CD4-positive, alpha-beta T cell (primary cell): Measurements from ENCODE around the gene CAMK4. TPM values are rescaled to one million over a fixed set of nuclear protein-coding genes. Genes with fewer than 3 reads are reported as not detected.

Experiments used
- ATAC-seq: fragments of 200-7000 bp; cut with Tn5 transposase; one replicate; pipeline ENCODE4 v1.10.0; 2022; ENCODE audit warnings: mild to moderate bottlenecking; ENCODE audit not compliant: poor library complexity
- CTCF ChIA-PET: fragments of 350-600 bp; sonication (Branson Sonifier 250); formaldehyde crosslinking; loops from one replicate; lab custom pipeline; 2021; ENCODE audit warnings: antibody characterized with exemption, inconsistent platforms; lab: Charles Lee
- POLR2A ChIA-PET: fragments of 350-600 bp; sonication (Branson Sonifier 250); formaldehyde crosslinking; loops from one replicate; lab custom pipeline; 2021; ENCODE audit warnings: antibody characterized with exemption, inconsistent platforms; lab: Charles Lee
- DNase-seq, 14 experiments: peaks; one replicate each; pipeline ENCODE4 v3.0.0-alpha.2; 2013 to 2020; ENCODE audit warnings: mixed read lengths in 2 of 14
- H3K27ac ChIP-seq, 2 donors: one replicate each; pipeline versions ENCODE4 v1.5.1 to v1.7.0; 2013; ENCODE audit warnings: low read length in 2 of 2, low read depth in 1 of 2, mild to moderate bottlenecking in 1 of 2
- H3K27me3 ChIP-seq, 2 experiments: 1 replicate in 1 of 2; 2 replicates in 1 of 2; pipeline versions ENCODE4 v1.6.1 to v1.7.0; 2013; ENCODE audit warnings: low read length in 2 of 2, control low read depth in 1 of 2, mild to moderate bottlenecking in 1 of 2, moderate library complexity in 1 of 2; ENCODE audit not compliant: insufficient read depth in 2 of 2, control insufficient read depth in 1 of 2
- H3K36me3 ChIP-seq: one replicate; pipeline ENCODE4 v1.6.1; 2013; ENCODE audit warnings: low read length, control low read depth; ENCODE audit not compliant: insufficient read depth
- H3K4me1 ChIP-seq: one replicate; pipeline ENCODE4 v1.6.1; 2013; ENCODE audit warnings: low read length, control low read depth; ENCODE audit not compliant: insufficient read depth
- H3K4me3 ChIP-seq: one replicate; pipeline ENCODE4 v1.5.1; 2013; ENCODE audit warnings: mild to moderate bottlenecking, low read length, moderate library complexity
- H3K9me3 ChIP-seq, 2 experiments: 1 replicate in 1 of 2; 2 replicates in 1 of 2; pipeline versions ENCODE4 v1.6.1 to v1.7.0; 2013; ENCODE audit warnings: low read length in 2 of 2, mild to moderate bottlenecking in 2 of 2, control low read depth in 1 of 2, moderate library complexity in 1 of 2; ENCODE audit not compliant: control insufficient read depth in 1 of 2, insufficient read depth in 1 of 2
- H3K27ac Mint-ChIP-seq: one replicate; pipeline ENCODE4 v1.8.0; 2020; ENCODE audit warnings: mixed read lengths
- H3K27me3 Mint-ChIP-seq: one replicate; pipeline ENCODE4 v1.8.0; 2021; ENCODE audit warnings: mixed read lengths
- H3K36me3 Mint-ChIP-seq: one replicate; pipeline ENCODE4 v1.8.0; 2021; ENCODE audit warnings: low read depth, mixed read lengths
- H3K4me1 Mint-ChIP-seq: one replicate; pipeline ENCODE4 v1.8.0; 2021; ENCODE audit warnings: low read depth, mixed read lengths
- H3K4me3 Mint-ChIP-seq: one replicate; pipeline ENCODE4 v1.8.0; 2020; ENCODE audit warnings: mild to moderate bottlenecking, mixed read lengths
- H3K9me3 Mint-ChIP-seq: one replicate; pipeline ENCODE4 v1.8.0; 2020; ENCODE audit warnings: mixed read lengths
- intact Hi-C, 2 experiments: fragments of 100-400 bp; cut with DNase I in 1 of 2; cut with micrococcal nuclease in 1 of 2; formaldehyde crosslinking; loops; one replicate each; pipeline versions ENCODE4 v1.15.1 to v1.9.0; 2023 to 2025; cut with DNase I, micrococcal nuclease
- total RNA-seq, 174 experiments: library from RNA in 2 of 174; stranded (reverse) in 2 of 174; gene quantifications; one replicate each; pipeline ENCODE4 v1.2.3 and lab custom pipeline; 2021 to 2026
- TF ChIP-seq, protein P1 (sequence below): fragments of 200-600 bp; IDR thresholded peaks from one replicate; pipeline ENCODE4 v1.8.0; 2022; ENCODE audit warnings: antibody characterized with exemption, mild to moderate bottlenecking

CAMK4 gene
- total RNA-seq, 2 experiments from 2014 or later = 202 to 225 TPM

DNA sequence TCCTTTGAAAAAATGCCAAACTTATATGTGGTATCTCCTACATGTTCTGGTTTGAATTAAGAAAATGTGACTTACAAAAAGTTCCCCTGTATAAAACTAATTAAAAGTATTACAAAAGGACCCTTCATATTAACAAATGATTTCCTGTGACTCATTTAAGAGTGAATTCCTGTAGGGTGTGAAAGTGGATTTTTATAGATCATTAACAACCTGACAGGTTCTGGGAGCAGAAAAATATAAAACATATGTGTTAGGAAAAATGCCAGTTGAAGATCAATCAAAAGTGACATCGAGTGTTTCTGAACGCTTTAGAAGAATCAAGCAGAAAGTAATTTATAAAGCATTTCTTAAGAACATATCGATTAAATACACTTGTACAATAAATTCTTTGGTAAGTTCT, 35.5 kb downstream of the CAMK4 start:
- CTCF ChIA-PET = no interaction called here
- Histone ChIP-seq H3K9me3 (no peaks in the 10 kb centered on the region), H3K4me1 (peaks cover 31% of the 10 kb centered on the region), H3K36me3 (peaks cover 10% of the 10 kb centered on the region), H3K4me3 (no peak overlapping the region), H3K27me3 (no peaks in the 10 kb centered on the region), H3K27ac (no peak overlapping the region)
- ATAC-seq (no peak), DNase-seq (no peak)
- peaks cover 35% of the 10 kb centered on the region for H3K36me3 Mint-ChIP-seq
- no peak overlapping the region for H3K27ac Mint-ChIP-seq
- peaks cover 18% of the 10 kb centered on the region for H3K4me1 Mint-ChIP-seq
- POLR2A ChIA-PET = no interaction called here
- TF ChIP-seq, protein P1, sequence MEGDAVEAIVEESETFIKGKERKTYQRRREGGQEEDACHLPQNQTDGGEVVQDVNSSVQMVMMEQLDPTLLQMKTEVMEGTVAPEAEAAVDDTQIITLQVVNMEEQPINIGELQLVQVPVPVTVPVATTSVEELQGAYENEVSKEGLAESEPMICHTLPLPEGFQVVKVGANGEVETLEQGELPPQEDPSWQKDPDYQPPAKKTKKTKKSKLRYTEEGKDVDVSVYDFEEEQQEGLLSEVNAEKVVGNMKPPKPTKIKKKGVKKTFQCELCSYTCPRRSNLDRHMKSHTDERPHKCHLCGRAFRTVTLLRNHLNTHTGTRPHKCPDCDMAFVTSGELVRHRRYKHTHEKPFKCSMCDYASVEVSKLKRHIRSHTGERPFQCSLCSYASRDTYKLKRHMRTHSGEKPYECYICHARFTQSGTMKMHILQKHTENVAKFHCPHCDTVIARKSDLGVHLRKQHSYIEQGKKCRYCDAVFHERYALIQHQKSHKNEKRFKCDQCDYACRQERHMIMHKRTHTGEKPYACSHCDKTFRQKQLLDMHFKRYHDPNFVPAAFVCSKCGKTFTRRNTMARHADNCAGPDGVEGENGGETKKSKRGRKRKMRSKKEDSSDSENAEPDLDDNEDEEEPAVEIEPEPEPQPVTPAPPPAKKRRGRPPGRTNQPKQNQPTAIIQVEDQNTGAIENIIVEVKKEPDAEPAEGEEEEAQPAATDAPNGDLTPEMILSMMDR = no peak
- no peaks in the 10 kb centered on the region for H3K9me3 Mint-ChIP-seq
- no peak overlapping the region for H3K4me3 Mint-ChIP-seq
- no peaks in the 10 kb centered on the region for H3K27me3 Mint-ChIP-seq
- intact Hi-C loops = loop anchor here in 1 of 2 experiments (5.0 kb wide), 1 partner anchor 32 kb away; no protein-coding TSS in a partner anchor

- Histone ChIP-seq H3K27ac (no peak overlapping the region), H3K4me3 (no peak overlapping the region), H3K9me3 (no peaks in the 10 kb centered on the region), H3K27me3 (no peaks in the 10 kb centered on the region), H3K4me1 (peaks cover 22% of the 10 kb centered on the region), H3K36me3 (peaks cover 14% of the 10 kb centered on the region)
- H3K36me3 Mint-ChIP-seq = peaks cover 18% of the 10 kb centered on the region
- peak; percentile 44 for ATAC-seq
- H3K9me3 Mint-ChIP-seq = no peaks in the 10 kb centered on the region
- no peak overlapping the region for H3K27ac Mint-ChIP-seq
- H3K4me1 Mint-ChIP-seq = no peaks in the 10 kb centered on the region
- peak in 1 of 14 experiments; percentile 26 for DNase-seq
- TF ChIP-seq, protein P1 = no peak
- ChIA-PET CTCF (interaction anchor here (1.1 kb wide), 1 partner anchor 9 kb away, joined by 4 read pairs; no protein-coding TSS in a partner anchor), POLR2A (interaction anchor here (1.0 to 1.5 kb wide), 2 partner anchors 32 to 38 kb away, joined by 4 read pairs; no protein-coding TSS in a partner anchor)
- intact Hi-C loops = loop anchor here in 1 of 2 experiments (5.0 kb wide), 1 partner anchor 34 kb away; no protein-coding TSS in a partner anchor
- no peak overlapping the region for H3K4me3 Mint-ChIP-seq
- no peaks in the 10 kb centered on the region for H3K27me3 Mint-ChIP-seq
These were observed 37.4 kb downstream of the CAMK4 start for GRCh38 chr5:111261610-111262009.

- Histone ChIP-seq H3K4me3 (no peak overlapping the region), H3K27me3 (no peaks in the 10 kb centered on the region), H3K27ac (no peak overlapping the region), H3K9me3 (peaks cover 0 to under 1% of the 10 kb centered on the region in 2 experiments), H3K36me3 (peaks cover 17% of the 10 kb centered on the region), H3K4me1 (peaks cover 22% of the 10 kb centered on the region)
- Mint-ChIP-seq H3K27me3 (no peaks in the 10 kb centered on the region), H3K4me1 (no peaks in the 10 kb centered on the region), H3K4me3 (no peak overlapping the region), H3K9me3 (no peaks in the 10 kb centered on the region), H3K27ac (no peak overlapping the region), H3K36me3 (peaks cover 13% of the 10 kb centered on the region)
- POLR2A ChIA-PET = interaction anchor here (1.0 kb wide), 1 partner anchor 32 kb away, joined by 4 read pairs; no protein-coding TSS in a partner anchor
- CTCF ChIA-PET = no interaction called here
- DNase-seq (no peak), ATAC-seq (peak; percentile 37)
- intact Hi-C loops = loop anchor here in 1 of 2 experiments (5.0 kb wide), 1 partner anchor 35 kb away; no protein-coding TSS in a partner anchor
- TF ChIP-seq, protein P1 = no peak
These were observed 38.0 kb downstream of the CAMK4 start for GRCh38 chr5:111262153-111262552.
